ENCODE results near the gene CCDC188. TPM values are rescaled to one million over a fixed set of nuclear protein-coding genes. Genes with fewer than 3 reads are reported as not detected.

CCDC188 gene
- total RNA-seq, 1 experiment from 2014 or later: not detected

- no peak for DNase-seq (ENCODE audit: low read depth)
Measured at GRCh38 chr22:20135806-20136602, 14.9 kb downstream of the CCDC188 start.

GRCh38 chr22:20135265-20135664, 15.6 kb downstream of the CCDC188 start:
- no peak for DNase-seq (ENCODE audit: low read depth)

GRCh38 chr22:20133930-20134549, 16.8 kb downstream of the CCDC188 start:
- no peak for DNase-seq (ENCODE audit: low read depth)

- no peak for DNase-seq (ENCODE audit: low read depth)
Measured at GRCh38 chr22:20132686-20133246, 18.1 kb downstream of the CCDC188 start.

GRCh38 chr22:20131859-20132685, 18.8 kb downstream of the CCDC188 start:
- DNase-seq (ENCODE audit: low read depth): peak; percentile 27

GRCh38 chr22:20131597-20131858, 19.3 kb downstream of the CCDC188 start, which contains the start of gene ZDHHC8:
Gene ZDHHC8 (plus strand): TSS chr22:20131804. CDS start chr22:20131948, 144 bp downstream.
- peak; percentile 26 for DNase-seq (ENCODE audit: low read depth)

GRCh38 chr22:20130731-20131596, 19.9 kb downstream of the CCDC188 start:
- DNase-seq (ENCODE audit: low read depth): peak; percentile 81

- DNase-seq (ENCODE audit: low read depth): no peak
Measured at GRCh38 chr22:20130319-20130718, 20.5 kb downstream of the CCDC188 start.

- DNase-seq (ENCODE audit: low read depth): no peak
Measured at GRCh38 chr22:20129747-20130014, 21.2 kb downstream of the CCDC188 start.

- DNase-seq (ENCODE audit: low read depth): peak; percentile 33
Measured at GRCh38 chr22:20128902-20129746, 21.7 kb downstream of the CCDC188 start.

- no peak for DNase-seq (ENCODE audit: low read depth)
Measured at GRCh38 chr22:20128619-20128901, 22.3 kb downstream of the CCDC188 start.

- DNase-seq (ENCODE audit: low read depth): no peak
Measured at GRCh38 chr22:20127869-20128618, 22.8 kb downstream of the CCDC188 start.

GRCh38 chr22:20127318-20127868, 23.5 kb downstream of the CCDC188 start:
- no peak for DNase-seq (ENCODE audit: low read depth)

- DNase-seq (ENCODE audit: low read depth): no peak
Measured at GRCh38 chr22:20126284-20127029, 24.4 kb downstream of the CCDC188 start.

GRCh38 chr22:20125201-20126174, 25.4 kb downstream of the CCDC188 start:
- no peak for DNase-seq (ENCODE audit: low read depth)

- no peak for DNase-seq (ENCODE audit: low read depth)
Measured at GRCh38 chr22:20124083-20124787, 26.6 kb downstream of the CCDC188 start.
